ENCODE data around the gene DIO1.

DIO1 gene

GRCh38 chr1:53851571-53852285 lies 42.3 kb upstream of the DIO1 start:
- TF ChIP-seq EZH2 (IDR thresholded peaks at IDR 0.05; ENCODE audit: borderline replicate concordance, low read length) (no peak), CTCF (IDR thresholded peaks at IDR 0.05; ENCODE audit: low read length) (no peak)
- H3K27ac ChIP-seq (ENCODE audit: low read depth, low read length, poor library complexity, severe bottlenecking), result no peak overlapping the region

GRCh38 chr1:53860967-53861411 lies 33.0 kb upstream of the DIO1 start:
- H3K9me2 ChIP-seq (ENCODE audit: low read depth, low read length), result no peaks in the 10 kb centered on the region
- H2AFZ ChIP-seq (ENCODE audit: low read length), result no peak overlapping the region
- no peaks in the 10 kb centered on the region for H3K79me2 ChIP-seq (ENCODE audit: insufficient read depth, low read length)
- H3K27me3 ChIP-seq (ENCODE audit: insufficient read depth, low read length), result no peaks in the 10 kb centered on the region
- H3K27ac ChIP-seq (ENCODE audit: low read depth, low read length, poor library complexity, severe bottlenecking), result peak overlapping the region; percentile 56
- no peak overlapping the region for H3K4me3 ChIP-seq (ENCODE audit: low read depth, low read length, poor library complexity, severe bottlenecking)
- no peaks in the 10 kb centered on the region for H3K9me3 ChIP-seq (ENCODE audit: low read length)
- no peaks in the 10 kb centered on the region for H4K20me1 ChIP-seq (ENCODE audit: insufficient read depth, low read length)
- H3K4me1 ChIP-seq (ENCODE audit: insufficient read depth, low read length, severe bottlenecking), result peaks cover 24% of the 10 kb centered on the region
- TF ChIP-seq CTCF (IDR thresholded peaks at IDR 0.05; ENCODE audit: low read length) (peak; percentile 97), EZH2 (IDR thresholded peaks at IDR 0.05; ENCODE audit: borderline replicate concordance, low read length) (no peak)
- no peak overlapping the region for H3K4me2 ChIP-seq (ENCODE audit: low read length)
- peaks cover 29% of the 10 kb centered on the region; the same call in 1 of the 2 replicates for H3K36me3 ChIP-seq (ENCODE audit: insufficient read depth, low read length)
- H3F3A ChIP-seq (ENCODE audit: insufficient read depth, low read length), result no peaks in the 10 kb centered on the region
- no peak overlapping the region for H3K9ac ChIP-seq (ENCODE audit: low read length)

More at GRCh38 chr1:53851571-53852285, 42.3 kb upstream of the DIO1 start:
- H3K4me2 ChIP-seq (ENCODE audit: low read length), result no peak overlapping the region
- no peak overlapping the region for H2AFZ ChIP-seq (ENCODE audit: low read length)
- no peaks in the 10 kb centered on the region for H4K20me1 ChIP-seq (ENCODE audit: insufficient read depth, low read length)
- H3K9ac ChIP-seq (ENCODE audit: low read length), result no peak overlapping the region
- no peak overlapping the region for H3K4me3 ChIP-seq (ENCODE audit: low read depth, low read length, poor library complexity, severe bottlenecking)
- no peaks in the 10 kb centered on the region for H3F3A ChIP-seq (ENCODE audit: insufficient read depth, low read length)
- H3K79me2 ChIP-seq (ENCODE audit: insufficient read depth, low read length), result no peaks in the 10 kb centered on the region
- peaks cover 48% of the 10 kb centered on the region for H3K36me3 ChIP-seq (ENCODE audit: insufficient read depth, low read length)
- H3K9me2 ChIP-seq (ENCODE audit: low read depth, low read length), result no peaks in the 10 kb centered on the region
- no peaks in the 10 kb centered on the region for H3K27me3 ChIP-seq (ENCODE audit: insufficient read depth, low read length)
- H3K4me1 ChIP-seq (ENCODE audit: insufficient read depth, low read length, severe bottlenecking), result no peaks in the 10 kb centered on the region
- H3K9me3 ChIP-seq (ENCODE audit: low read length), result no peaks in the 10 kb centered on the region

GRCh38 chr1:53862507-53862906 lies 31.5 kb upstream of the DIO1 start:
- H3K27me3 ChIP-seq (ENCODE audit: insufficient read depth, low read length), result no peaks in the 10 kb centered on the region
- no peaks in the 10 kb centered on the region for H3K9me3 ChIP-seq (ENCODE audit: low read length)
- H2AFZ ChIP-seq (ENCODE audit: low read length), result no peak overlapping the region
- peak overlapping the region; percentile 29; the same call in 1 of the 2 replicates for H3K4me2 ChIP-seq (ENCODE audit: low read length)
- H3K9me2 ChIP-seq (ENCODE audit: low read depth, low read length), result no peaks in the 10 kb centered on the region
- H3K79me2 ChIP-seq (ENCODE audit: insufficient read depth, low read length), result no peaks in the 10 kb centered on the region
- peaks cover 24% of the 10 kb centered on the region for H3K4me1 ChIP-seq (ENCODE audit: insufficient read depth, low read length, severe bottlenecking)
- H4K20me1 ChIP-seq (ENCODE audit: insufficient read depth, low read length), result no peaks in the 10 kb centered on the region
- TF ChIP-seq EZH2 (IDR thresholded peaks at IDR 0.05; ENCODE audit: borderline replicate concordance, low read length) (no peak), CTCF (IDR thresholded peaks at IDR 0.05; ENCODE audit: low read length) (no peak)
- H3K9ac ChIP-seq (ENCODE audit: low read length), result peak overlapping the region; percentile 7; the same call in 1 of the 2 replicates
- peaks cover 28% of the 10 kb centered on the region; the same call in 1 of the 2 replicates for H3K36me3 ChIP-seq (ENCODE audit: insufficient read depth, low read length)
- peak overlapping the region; percentile 2 for H3K4me3 ChIP-seq (ENCODE audit: low read depth, low read length, poor library complexity, severe bottlenecking)
- H3F3A ChIP-seq (ENCODE audit: insufficient read depth, low read length), result no peaks in the 10 kb centered on the region
- peak overlapping the region; percentile 74 for H3K27ac ChIP-seq (ENCODE audit: low read depth, low read length, poor library complexity, severe bottlenecking)

Data from OCI-LY1 (cell line).